Neural progenitor cell (in vitro differentiated cells): ENCODE results near the gene TBCD.

ENCODE experiments used
- EZH2 ChIP-seq: fragments of 200-600 bp; sonication (generic); IDR thresholded peaks from 2 replicates; pipeline ENCODE4 v1.6.1; 2017; ENCODE audit warnings: antibody characterized with exemption, mild to moderate bottlenecking, moderate library complexity
- EZH2phosphoT487 ChIP-seq: fragments of 200-600 bp; sonication (generic); IDR thresholded peaks from 2 replicates; pipeline ENCODE4 v1.6.1; 2017; ENCODE audit warnings: antibody characterized with exemption
- TF ChIP-seq, protein P1 (sequence below): fragments of 200-600 bp; sonication (generic); IDR thresholded peaks from 2 replicates; pipeline ENCODE4 v1.5.1; 2017; ENCODE audit warnings: antibody characterized with exemption, mild to moderate bottlenecking

DNA sequence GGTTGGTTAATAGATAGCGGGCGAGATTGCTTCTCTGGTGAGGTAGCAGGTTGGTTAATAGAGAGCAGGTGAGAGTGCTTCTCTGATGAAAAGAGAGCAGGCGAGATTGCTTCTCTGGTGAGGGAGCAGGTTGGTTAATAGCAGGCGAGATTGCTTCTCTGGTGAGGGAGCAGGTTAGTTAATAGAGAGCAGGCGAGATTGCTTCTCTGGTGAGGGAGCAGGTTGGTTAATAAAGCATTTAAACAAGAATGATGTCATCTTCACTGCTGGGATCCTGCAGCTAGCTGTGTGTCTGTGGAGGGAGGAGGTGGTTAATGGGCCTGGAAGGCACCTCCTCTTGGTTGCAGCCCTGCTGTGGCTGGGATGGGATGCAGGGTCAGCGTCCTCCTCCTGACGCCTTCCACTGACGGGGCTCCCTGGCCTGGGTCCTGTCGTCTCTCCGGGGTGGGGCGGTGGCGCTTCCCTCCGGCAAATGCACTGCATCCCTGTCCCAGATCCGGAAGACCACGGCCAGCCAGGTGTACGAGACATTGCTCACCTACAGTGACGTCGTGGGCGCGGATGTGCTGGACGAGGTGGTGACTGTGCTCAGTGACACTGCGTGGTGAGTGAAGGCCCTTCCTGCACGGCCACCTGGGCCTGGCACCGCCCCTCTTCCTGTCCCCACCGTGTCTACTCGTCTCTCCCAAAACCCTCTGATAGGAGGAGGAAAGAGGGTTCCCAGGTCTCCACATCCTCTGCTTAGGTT is 187.2 kb downstream of the TBCD start:
- TF ChIP-seq EZH2, result no peak
- TF ChIP-seq, protein P1, sequence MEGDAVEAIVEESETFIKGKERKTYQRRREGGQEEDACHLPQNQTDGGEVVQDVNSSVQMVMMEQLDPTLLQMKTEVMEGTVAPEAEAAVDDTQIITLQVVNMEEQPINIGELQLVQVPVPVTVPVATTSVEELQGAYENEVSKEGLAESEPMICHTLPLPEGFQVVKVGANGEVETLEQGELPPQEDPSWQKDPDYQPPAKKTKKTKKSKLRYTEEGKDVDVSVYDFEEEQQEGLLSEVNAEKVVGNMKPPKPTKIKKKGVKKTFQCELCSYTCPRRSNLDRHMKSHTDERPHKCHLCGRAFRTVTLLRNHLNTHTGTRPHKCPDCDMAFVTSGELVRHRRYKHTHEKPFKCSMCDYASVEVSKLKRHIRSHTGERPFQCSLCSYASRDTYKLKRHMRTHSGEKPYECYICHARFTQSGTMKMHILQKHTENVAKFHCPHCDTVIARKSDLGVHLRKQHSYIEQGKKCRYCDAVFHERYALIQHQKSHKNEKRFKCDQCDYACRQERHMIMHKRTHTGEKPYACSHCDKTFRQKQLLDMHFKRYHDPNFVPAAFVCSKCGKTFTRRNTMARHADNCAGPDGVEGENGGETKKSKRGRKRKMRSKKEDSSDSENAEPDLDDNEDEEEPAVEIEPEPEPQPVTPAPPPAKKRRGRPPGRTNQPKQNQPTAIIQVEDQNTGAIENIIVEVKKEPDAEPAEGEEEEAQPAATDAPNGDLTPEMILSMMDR, result no peak
- TF ChIP-seq EZH2phosphoT487, result no peak
